Pons (tissue), 1 donor: ENCODE measurements around the gene IARS2.
"Not testable (repeated sequence)": the region's sequence is repeated elsewhere in the genome, so short reads cannot be mapped to it uniquely, and the experiment has no call there.

ENCODE experiments used
- DNase-seq: peaks from one replicate; pipeline ENCODE4 v3.0.0-alpha.2; 2016; ENCODE audit warnings: low spot score

IARS2 gene

GRCh38 chr1:220166853-220167252 is 72.9 kb downstream of the IARS2 start:
- no peak for DNase-seq

GRCh38 chr1:220169887-220170286 is 76.0 kb downstream of the IARS2 start:
- not testable (repeated sequence) for DNase-seq

DNA sequence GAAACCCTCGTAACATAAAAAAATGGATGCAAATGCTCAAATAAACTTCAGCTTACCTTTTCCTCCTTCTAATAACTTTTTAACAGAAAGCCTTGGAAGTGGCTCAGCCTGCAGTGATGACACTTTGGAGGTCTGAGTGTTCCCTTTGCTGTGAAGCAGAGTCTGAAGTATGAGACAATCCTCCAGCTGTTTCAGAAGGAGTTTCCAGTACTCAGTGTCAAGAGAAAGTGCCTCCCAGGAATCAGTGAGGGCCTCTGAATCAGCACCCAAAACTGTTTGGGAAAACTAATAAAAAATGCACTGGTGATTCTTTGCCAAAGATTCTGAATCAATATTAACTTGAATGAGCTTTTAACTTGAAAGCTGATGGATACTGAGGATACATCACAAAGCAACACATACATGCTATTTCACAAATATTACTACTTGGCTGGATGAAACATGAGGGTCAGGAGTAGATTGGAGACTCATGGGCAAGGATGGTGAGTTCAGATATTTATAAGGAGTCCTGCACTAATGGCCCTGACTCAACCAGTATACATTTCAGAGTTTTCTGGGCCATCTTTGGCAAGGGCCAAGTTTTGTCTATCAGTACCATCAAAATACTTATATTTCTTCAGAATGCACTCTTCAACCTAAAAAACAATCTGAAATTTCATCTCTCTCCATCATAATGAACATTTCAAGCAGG is 77.0 kb downstream of the IARS2 start:
- no peak for DNase-seq

DNA sequence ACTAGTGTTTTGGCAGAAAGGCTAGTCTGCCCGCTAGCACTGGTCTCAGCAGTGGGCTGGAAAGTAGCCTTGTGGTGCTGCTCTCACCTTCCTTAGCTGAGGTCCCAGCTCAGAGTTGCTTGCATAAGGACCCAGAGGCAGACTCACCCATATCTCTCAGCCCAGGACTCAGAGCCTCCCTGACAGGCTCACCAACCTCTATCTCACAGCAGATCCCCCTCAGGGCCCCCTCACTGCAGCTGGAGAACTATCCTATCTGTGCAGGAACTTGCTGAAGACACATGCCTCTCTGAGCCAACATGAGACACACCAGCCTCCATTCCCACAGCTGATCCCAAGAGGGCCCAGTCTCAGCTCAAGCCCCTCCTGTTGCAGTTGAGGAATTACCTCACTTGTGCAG is 82.6 kb downstream of the IARS2 start:
- DNase-seq = no peak

DNA sequence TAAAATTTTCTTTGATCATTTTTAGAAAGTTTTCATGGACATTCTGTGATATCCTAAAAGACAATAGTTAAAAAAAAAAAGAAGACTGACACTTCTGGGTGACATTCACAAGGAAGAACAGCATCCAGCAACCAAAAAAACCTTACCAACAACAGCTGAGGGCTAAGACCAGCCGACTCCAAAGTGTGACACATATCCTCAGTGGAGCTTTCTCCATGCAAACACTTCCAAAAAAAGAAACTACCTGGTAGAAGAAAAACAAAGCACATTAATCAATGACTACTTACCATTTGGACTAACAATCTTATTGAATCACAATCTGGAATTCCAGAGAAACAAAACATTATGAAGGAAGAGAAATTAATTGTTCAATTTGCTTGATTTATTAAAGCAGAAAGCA is 88.2 kb downstream of the IARS2 start:
- no peak for DNase-seq

DNA sequence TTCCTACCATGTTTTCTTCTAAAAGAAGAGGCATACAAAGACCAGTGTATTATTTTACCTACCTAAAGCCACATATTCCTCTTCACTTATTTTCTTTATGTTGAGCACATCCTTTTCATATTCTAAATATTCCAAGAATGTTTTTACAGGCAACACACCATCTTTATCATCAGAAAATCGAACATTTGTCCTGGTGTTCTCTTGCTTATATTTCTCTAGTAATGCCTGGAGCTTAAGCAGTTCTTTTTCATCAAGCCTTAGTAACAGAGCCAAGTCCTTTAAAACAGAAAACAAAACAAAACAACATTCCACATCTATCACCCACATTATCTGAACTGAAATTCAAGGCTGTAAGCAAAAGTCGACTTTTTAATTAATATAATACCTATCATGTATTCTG is 88.7 kb downstream of the IARS2 start:
- DNase-seq = no peak

DNA sequence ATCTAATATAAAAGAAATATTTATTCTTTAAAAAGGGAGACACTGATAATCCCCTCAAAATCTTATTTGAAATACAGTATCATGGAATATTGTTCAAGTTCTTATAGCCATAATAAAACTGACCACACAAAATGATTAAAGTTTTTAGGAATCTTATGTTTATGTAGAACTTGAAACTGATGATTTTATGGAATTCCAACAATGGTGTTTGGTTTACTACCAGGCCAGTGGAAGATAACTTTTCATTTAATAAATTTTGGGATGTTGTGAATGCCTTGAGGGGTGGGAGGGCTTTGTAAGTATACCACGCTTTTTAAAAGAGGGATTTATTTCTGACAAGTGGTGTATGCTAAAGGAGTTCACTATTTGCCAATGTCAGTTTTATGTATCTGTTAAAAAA is 90.6 kb downstream of the IARS2 start:
- no peak for DNase-seq

DNA sequence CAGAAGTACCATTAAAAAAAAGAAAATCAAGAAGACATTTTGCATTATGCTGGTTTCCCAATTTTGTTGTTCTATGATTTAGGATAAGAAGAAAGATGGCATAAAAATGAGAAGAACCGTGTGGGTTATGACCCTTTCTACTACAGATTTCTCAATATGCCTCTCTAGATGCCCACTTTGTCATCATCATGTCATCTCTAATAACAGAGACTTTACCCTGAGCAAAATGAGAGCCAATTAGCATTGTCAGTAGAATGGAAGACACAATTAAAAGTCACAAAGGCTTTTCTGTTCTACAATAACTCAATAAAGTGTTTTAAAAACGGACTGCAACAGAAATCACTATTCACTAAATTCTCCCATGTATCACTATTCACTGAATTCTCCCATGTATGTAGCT is 92.8 kb downstream of the IARS2 start:
- no peak for DNase-seq

DNA sequence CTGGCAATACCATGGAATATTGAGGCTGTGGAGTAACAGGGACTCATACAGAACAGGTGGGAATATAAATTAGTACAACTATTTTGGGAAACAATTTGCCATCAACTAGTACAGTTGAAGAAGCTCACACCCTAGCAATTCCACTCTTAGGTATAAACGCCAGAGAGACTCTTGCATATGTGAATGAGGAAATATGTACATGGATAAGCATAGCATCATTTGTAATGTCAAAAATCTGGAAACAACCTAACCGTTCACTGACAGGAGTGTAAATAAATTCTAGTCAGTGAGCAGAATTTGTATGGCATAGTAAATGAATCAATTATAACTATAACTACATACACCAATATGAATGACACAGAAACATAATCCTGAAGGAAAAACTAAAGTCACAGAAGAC is 94.6 kb downstream of the IARS2 start:
- DNase-seq = no peak

GRCh38 chr1:220189750-220190347 is 95.9 kb downstream of the IARS2 start:
- peak; percentile 48 for DNase-seq

GRCh38 chr1:220195701-220196100 is 101.8 kb downstream of the IARS2 start:
- no peak for DNase-seq
